Ammon's horn (tissue), 1 donor: ENCODE results near the gene PLPPR2.
"Not testable (repeated sequence)": the region's sequence is repeated elsewhere in the genome, so short reads cannot be mapped to it uniquely, and the experiment has no call there.

Experiments
- DNase-seq: peaks from one replicate; pipeline ENCODE4 v3.0.0-alpha.2; 2016; ENCODE audit warnings: low spot score

PLPPR2 gene

GRCh38 chr19:11397089-11397610, 41.9 kb downstream of the PLPPR2 start:
- no peak for DNase-seq

GRCh38 chr19:11399667-11400066, 44.4 kb downstream of the PLPPR2 start:
- no peak for DNase-seq

GRCh38 chr19:11400798-11401197, 45.6 kb downstream of the PLPPR2 start:
- no peak for DNase-seq

GRCh38 chr19:11401808-11402543, 46.7 kb downstream of the PLPPR2 start:
- DNase-seq, result no peak

GRCh38 chr19:11404588-11405222, 49.5 kb downstream of the PLPPR2 start:
- DNase-seq, result no peak

- DNase-seq, result no peak
These were observed 50.8 kb downstream of the PLPPR2 start for GRCh38 chr19:11405846-11406643.

GRCh38 chr19:11406703-11407236, 51.5 kb downstream of the PLPPR2 start:
- DNase-seq, result not testable (repeated sequence)

- no peak for DNase-seq
These were observed 53.4 kb downstream of the PLPPR2 start for GRCh38 chr19:11408591-11408990.

GRCh38 chr19:11410682-11411081, 55.5 kb downstream of the PLPPR2 start:
- no peak for DNase-seq

GRCh38 chr19:11414544-11414943, 59.3 kb downstream of the PLPPR2 start:
- no peak for DNase-seq
